ENCODE results near the gene OR4E2. TPM values are rescaled to one million over a fixed set of nuclear protein-coding genes. Genes with fewer than 3 reads are reported as not detected.
"Not testable (repeated sequence)": the region's sequence is repeated elsewhere in the genome, so short reads cannot be mapped to it uniquely, and the experiment has no call there.

The OR4E2 gene, protein sequence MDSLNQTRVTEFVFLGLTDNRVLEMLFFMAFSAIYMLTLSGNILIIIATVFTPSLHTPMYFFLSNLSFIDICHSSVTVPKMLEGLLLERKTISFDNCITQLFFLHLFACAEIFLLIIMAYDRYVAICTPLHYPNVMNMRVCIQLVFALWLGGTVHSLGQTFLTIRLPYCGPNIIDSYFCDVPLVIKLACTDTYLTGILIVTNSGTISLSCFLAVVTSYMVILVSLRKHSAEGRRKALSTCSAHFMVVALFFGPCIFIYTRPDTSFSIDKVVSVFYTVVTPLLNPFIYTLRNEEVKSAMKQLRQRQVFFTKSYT
- polyA plus RNA-seq (ENCODE audit: insufficient read length in 4 of 4) = under 1 TPM in 1 of 4 donors, not detected in 3; 0.09 TPM

GRCh38 chr14:21653331-21653885, at the start of gene OR4E2:
Gene OR4E2, plus strand, starts transcription at chr14:21653835. Its CDS starts 11,248 bp downstream, at chr14:21665083.
- DNase-seq (ENCODE audit: low read depth in 4 of 4, low spot score in 3 of 4) = no peak

DNA sequence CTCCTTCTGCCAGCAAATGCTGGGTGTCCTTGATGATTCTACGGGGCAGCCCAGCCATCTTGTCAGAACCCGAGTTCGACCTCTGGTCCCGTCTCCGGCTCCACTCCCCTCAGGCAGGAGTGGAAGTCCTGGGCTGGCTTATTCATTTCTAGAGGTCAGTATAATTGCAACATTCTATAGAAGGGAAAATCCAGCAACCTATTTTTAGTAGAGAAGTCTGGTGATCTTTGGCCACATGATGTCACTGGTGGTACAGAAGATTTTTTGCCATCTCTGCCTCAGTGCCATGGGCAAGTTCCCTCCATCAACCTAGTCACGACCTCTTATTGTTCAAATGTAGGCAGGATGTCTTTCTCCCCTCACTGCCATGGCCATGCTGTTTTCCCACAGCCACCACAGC, 41.3 kb upstream of the OR4E2 start:
- DNase-seq (ENCODE audit: low read depth in 4 of 4, low spot score in 3 of 4) = no peak

DNA sequence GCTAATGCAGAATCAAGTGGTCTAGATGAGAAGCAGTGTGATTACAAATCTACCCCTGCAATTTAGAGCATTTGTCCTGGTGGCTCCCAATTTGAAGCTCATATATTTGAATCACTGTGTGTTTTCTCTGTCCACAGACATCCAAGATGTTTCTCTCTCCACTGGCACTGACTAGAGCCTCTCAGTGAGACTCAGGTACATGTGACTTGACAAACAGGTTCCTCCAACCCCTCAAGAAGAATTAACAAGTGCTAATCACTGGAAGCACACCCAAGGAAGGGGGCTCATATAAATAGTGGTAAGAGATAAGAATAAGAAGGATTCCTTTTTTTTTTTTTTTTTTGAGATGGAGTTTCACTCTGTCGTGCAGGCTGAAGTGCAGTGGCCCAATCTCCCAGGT, 39.4 kb upstream of the OR4E2 start:
- DNase-seq (ENCODE audit: low read depth in 4 of 4, low spot score in 3 of 4) = no peak

DNA sequence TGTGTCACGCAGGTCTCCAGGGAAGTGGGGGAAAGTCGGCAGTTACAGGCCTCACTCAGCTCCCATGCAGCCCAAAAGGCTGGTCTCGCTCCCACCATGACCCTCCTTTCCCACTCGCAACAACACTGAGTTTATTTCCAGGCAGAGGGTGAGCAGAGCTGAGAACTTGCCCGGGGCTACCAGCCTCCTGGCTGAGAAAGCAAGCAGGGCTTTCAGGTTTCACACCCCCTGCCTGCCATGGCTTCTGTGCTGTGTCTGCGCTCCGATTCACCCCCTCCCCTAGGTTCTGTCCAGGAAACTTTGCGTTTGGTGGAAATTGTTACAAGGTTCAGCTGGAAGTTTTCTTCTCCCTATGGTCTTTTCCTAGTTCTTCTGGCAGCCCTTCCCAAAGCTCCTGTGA, 36.0 kb upstream of the OR4E2 start:
- no peak for DNase-seq (ENCODE audit: low read depth in 4 of 4, low spot score in 3 of 4)

GRCh38 chr14:21626491-21627230, 27.0 kb upstream of the OR4E2 start:
- no peak for DNase-seq (ENCODE audit: low read depth in 4 of 4, low spot score in 3 of 4)

- not testable (repeated sequence) for DNase-seq (ENCODE audit: low read depth in 4 of 4, low spot score in 3 of 4)
Observed at GRCh38 chr14:21630503-21630902, 23.1 kb upstream of the OR4E2 start.

GRCh38 chr14:21631084-21631483, 22.6 kb upstream of the OR4E2 start:
- DNase-seq (ENCODE audit: low read depth in 4 of 4, low spot score in 3 of 4) = no peak

GRCh38 chr14:21634840-21635239, 18.8 kb upstream of the OR4E2 start, which contains the start of gene OR10G2:
Gene OR10G2, minus strand, starts transcription at chr14:21634940. Its CDS starts 98 bp downstream, at chr14:21634842.
- no peak for DNase-seq (ENCODE audit: low read depth in 4 of 4, low spot score in 3 of 4)

DNA sequence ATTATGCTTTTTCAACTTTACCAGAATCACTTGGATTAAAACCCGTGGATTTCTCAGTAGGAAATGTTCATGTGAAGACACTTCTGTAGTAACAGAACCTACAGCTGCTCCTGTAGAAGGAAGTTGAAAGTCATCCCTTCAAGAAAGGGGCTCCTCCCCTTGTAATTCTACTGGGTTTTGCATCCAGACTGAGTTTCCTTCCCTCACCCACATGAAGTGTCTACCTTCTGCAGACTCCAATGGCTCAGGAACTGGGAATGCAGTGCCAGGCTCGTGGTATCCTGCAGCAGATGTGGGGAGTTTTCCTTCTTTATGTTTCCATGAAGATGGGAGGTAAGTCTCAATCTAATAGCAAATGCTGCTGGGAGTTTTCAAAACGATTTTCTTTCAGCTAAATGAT, 11.0 kb upstream of the OR4E2 start:
- DNase-seq (ENCODE audit: low read depth in 4 of 4, low spot score in 3 of 4) = no peak

DNA sequence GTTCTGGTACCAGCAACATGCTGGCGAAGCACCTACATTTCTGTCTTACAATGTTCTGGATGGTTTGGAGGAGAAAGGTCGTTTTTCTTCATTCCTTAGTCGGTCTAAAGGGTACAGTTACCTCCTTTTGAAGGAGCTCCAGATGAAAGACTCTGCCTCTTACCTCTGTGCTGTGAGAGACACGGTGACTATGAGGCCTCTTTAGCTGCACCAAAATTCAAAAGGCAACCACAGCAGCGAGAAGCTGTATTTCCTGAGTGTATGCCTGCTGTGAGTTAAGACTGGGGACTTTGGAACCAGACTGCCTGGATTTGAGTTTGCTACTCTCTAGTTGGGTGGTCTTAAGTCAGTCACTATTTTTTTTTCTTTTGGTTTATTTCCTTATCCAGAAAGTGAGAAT, 10.2 kb upstream of the OR4E2 start:
- no peak for DNase-seq (ENCODE audit: low read depth in 4 of 4, low spot score in 3 of 4)

DNA sequence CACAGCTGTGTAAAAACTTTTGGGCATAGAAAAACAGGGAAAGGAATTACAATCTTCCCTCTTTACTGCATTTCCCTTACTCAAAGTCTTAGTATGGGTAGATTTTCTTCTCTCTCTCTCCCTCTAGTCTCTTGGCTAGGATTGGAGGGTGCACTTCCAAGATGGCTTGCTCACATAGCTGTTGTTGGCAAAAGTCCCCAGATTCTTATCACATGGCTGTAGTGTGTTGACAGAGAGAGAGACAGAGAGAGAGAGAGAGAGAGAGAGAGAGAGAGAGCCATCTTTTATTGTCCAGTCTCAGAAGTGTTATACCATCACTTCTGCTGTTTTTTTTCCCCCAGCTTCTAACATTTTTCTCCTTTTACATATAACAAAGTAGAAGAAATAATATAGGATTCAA, 6.3 kb upstream of the OR4E2 start:
- no peak for DNase-seq (ENCODE audit: low read depth in 4 of 4, low spot score in 3 of 4)

DNA sequence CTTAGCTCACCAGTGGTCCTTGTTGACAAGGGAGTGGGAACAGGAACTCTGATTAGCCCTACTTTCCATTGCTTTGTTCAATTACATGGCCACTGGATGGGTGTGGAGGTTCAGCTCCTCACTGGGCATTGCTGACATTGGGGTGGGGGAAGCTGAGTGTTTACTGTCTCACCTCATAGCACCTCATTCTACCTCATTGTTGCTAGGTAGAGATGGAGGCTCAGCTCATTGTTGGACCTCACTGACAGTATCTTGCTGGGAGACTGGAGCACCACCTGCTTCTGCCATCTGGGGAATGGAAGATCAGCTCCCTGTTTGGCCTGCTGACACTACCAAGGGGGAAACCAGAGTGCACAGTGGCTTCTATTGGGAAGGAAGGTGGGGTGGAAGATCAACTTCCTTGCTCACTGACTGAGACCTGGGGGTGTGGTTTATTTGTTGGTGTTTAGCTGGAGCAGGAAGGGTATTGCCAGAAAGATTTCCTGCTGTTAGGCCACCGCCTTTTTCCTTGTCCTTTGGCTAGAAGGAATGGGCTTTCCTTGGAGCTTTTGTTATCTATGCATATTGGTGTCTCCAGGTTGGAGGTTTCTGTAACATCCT, 1.3 kb upstream of the OR4E2 start:
- no peak for DNase-seq (ENCODE audit: low read depth in 4 of 4, low spot score in 3 of 4)

- DNase-seq (ENCODE audit: low read depth in 4 of 4, low spot score in 3 of 4) = no peak
Observed at GRCh38 chr14:21654215-21654614, 580 bp downstream of the OR4E2 start.

DNA sequence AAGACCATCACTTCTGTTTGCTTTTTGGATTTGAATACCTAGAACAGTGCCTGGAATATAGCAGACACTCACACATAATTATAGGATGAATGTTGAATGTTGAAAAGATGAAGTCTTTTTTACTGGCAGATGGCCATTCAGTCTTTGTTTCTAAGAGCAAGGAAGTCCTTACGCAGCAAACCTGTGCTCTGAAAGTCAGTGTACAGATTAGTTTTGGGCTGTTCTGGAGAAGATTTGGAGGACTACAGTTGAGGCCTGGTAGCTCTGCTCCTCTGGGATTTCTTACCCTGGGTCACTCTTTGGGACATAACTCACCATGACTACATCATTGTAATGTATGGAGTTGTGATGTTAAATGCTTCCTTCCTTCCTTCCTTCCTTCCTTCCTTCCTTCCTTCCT, 3.3 kb downstream of the OR4E2 start:
- DNase-seq (ENCODE audit: low read depth in 4 of 4, low spot score in 3 of 4) = no peak

GRCh38 chr14:21668377-21668776, 14.7 kb downstream of the OR4E2 start:
- no peak for DNase-seq (ENCODE audit: low read depth in 4 of 4, low spot score in 3 of 4)

DNA sequence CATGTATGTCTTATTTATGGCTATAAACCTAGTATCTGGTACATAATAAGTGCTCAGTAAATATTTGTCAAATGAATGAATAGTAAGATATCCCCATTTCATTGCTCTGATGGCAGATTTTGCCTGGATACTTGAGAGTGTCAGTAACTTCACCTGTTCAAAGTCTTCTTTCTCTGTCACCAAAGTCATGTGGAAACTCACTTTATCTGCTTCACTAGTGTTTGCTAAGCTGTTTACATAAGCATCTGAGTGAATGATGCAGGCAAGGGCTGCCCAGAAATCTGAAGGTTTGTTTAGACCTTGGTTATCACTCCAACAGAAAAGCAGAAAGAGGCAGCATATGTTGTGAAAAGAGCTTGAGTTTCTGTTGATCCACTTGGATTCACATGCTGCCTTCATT, 15.6 kb downstream of the OR4E2 start:
- DNase-seq (ENCODE audit: low read depth in 4 of 4, low spot score in 3 of 4) = no peak

GRCh38 chr14:21671371-21671770, 17.7 kb downstream of the OR4E2 start:
- DNase-seq (ENCODE audit: low read depth in 4 of 4, low spot score in 3 of 4) = no peak

DNA sequence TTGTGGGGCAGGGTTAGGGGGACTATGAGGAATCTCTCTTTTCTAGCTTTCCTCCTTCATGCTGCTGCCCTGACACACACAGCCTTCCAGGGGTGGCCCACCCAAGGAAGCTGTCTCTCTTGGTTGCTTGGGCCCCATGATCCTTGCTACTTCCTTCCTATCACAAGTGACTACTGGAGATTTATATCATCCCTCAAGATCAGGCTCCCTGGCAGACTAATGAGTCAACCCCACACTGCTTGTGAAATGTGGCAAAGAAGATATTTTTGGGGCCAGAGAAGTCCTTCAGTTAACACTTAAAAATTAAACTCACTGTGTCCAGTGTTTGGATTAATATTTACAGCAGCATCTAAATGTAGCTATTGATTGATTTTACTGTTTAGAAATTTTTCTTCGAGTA, 18.5 kb downstream of the OR4E2 start:
- DNase-seq (ENCODE audit: low read depth in 4 of 4, low spot score in 3 of 4) = no peak

- no peak for DNase-seq (ENCODE audit: low read depth in 4 of 4, low spot score in 3 of 4)
Observed at GRCh38 chr14:21673718-21674117, 20.1 kb downstream of the OR4E2 start, which contains the start of gene OR4E1. Gene OR4E1, minus strand, starts transcription at chr14:21673818. Its CDS starts 2,883 bp downstream, at chr14:21670935.

DNA sequence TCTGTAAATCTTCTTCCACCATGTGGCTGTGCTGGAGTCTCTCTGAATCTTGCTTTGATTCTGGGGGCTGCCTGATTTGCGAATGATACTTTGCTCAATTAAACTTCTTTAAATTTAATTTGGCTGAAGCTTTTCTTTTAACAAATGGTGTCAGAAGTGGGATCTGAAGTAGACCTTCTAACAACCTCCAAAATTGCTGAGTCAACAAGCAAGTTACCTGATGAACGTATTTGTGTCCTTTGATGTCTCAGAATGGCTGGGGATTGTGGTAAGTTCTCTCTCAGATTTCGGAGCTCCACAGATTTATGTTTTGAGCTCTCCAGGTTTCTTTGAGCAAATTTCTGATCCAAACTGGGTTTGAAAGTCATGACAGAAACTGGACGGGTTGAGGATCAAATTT, 21.9 kb downstream of the OR4E2 start:
- DNase-seq (ENCODE audit: low read depth in 4 of 4, low spot score in 3 of 4) = no peak

DNA sequence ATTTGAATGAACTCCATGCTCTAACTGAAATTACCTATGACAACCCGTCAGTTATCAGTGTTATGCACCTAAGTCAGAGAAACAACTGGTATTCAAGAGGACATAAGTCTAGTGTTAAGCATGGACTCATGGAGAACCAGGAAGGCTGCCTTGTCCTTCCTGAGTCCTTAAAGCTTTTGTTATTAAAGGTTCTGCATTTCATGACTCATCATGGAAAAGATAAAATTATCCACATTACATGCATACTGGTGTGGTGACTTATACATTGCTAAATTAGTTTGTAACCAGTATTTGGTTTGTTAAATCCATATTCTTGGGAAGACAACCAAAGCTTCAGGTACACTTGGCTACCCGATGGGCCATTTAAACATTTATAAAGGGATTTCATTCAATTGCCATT, 26.4 kb downstream of the OR4E2 start:
- DNase-seq (ENCODE audit: low read depth in 4 of 4, low spot score in 3 of 4) = no peak
